Smooth muscle cell of the brain vasculature (primary cell): Measurements from ENCODE around the gene NR6A1.
"Not testable (repeated sequence)": the region's sequence is repeated elsewhere in the genome, so short reads cannot be mapped to it uniquely, and the experiment has no call there.

ENCODE experiments used
- DNase-seq: peaks from one replicate; pipeline ENCODE4 v3.0.0-alpha.2; 2012; ENCODE audit warnings: low read depth, low spot score

Gene NR6A1

GRCh38 chr9:124615840-124616239 is 155.3 kb downstream of the NR6A1 start:
- DNase-seq = not testable (repeated sequence)

- DNase-seq = no peak
These were observed 155.9 kb downstream of the NR6A1 start for GRCh38 chr9:124615100-124615742.

GRCh38 chr9:124613849-124614248 is 157.3 kb downstream of the NR6A1 start:
- no peak for DNase-seq

GRCh38 chr9:124611106-124611505 is 160.0 kb downstream of the NR6A1 start:
- DNase-seq = no peak

- DNase-seq = no peak
These were observed 165.1 kb downstream of the NR6A1 start for GRCh38 chr9:124606027-124606426.

GRCh38 chr9:124605258-124605657 is 165.9 kb downstream of the NR6A1 start:
- no peak for DNase-seq

- no peak for DNase-seq
These were observed 168.5 kb downstream of the NR6A1 start for GRCh38 chr9:124602632-124603031.

- DNase-seq = no peak
These were observed 168.9 kb downstream of the NR6A1 start for GRCh38 chr9:124602204-124602603.

- DNase-seq = no peak
These were observed 170.7 kb downstream of the NR6A1 start for GRCh38 chr9:124600407-124600806.

GRCh38 chr9:124599121-124599795 is 171.9 kb downstream of the NR6A1 start:
- no peak for DNase-seq

GRCh38 chr9:124598048-124598447 is 173.1 kb downstream of the NR6A1 start:
- DNase-seq = no peak

- no peak for DNase-seq
These were observed 174.8 kb downstream of the NR6A1 start for GRCh38 chr9:124596172-124596839.

- no peak for DNase-seq
These were observed 175.4 kb downstream of the NR6A1 start for GRCh38 chr9:124595743-124596142.

- DNase-seq = no peak
These were observed 176.4 kb downstream of the NR6A1 start for GRCh38 chr9:124594673-124595072.

- no peak for DNase-seq
These were observed 176.9 kb downstream of the NR6A1 start for GRCh38 chr9:124594225-124594624.

- DNase-seq = no peak
These were observed 177.5 kb downstream of the NR6A1 start for GRCh38 chr9:124593651-124594058.

GRCh38 chr9:124593200-124593599 is 177.9 kb downstream of the NR6A1 start:
- DNase-seq = no peak

GRCh38 chr9:124590889-124591641 is 180.0 kb downstream of the NR6A1 start:
- no peak for DNase-seq

- DNase-seq = no peak
These were observed 186.5 kb downstream of the NR6A1 start for GRCh38 chr9:124584631-124585030.

- no peak for DNase-seq
These were observed 188.0 kb downstream of the NR6A1 start for GRCh38 chr9:124583134-124583533.

- DNase-seq = no peak
These were observed 190.9 kb downstream of the NR6A1 start for GRCh38 chr9:124580186-124580585.

GRCh38 chr9:124576751-124577150 is 194.4 kb downstream of the NR6A1 start:
- no peak for DNase-seq
